GM19467 (cell line): ENCODE measurements around the gene VPS25.

ENCODE experiments used
- ATAC-seq: cut with Tn5 transposase; IDR thresholded peaks from one replicate; pipeline ENCODE4 v1.9.1; 2021; ENCODE audit warnings: mild to moderate bottlenecking, moderate library complexity; ENCODE audit not compliant: unreplicated experiment

VPS25 gene

DNA sequence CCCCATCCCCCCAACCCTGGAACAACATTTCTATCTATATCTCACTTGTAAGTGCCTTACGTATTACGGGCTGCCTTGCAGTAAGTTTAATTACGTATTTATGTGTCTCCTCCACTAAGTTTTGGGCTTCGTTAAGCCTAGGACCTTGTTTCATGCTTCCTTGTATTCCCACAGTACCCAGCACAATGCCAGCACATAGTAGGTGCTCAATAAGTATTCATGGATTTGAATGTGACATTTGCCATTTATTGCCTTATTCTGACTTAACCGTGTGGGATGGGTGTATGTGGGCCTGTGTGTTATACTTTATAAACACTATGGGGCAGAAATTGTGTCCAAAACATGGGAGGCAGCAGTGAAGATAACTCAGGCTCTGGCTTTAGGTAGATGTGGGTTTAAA, 19.3 kb downstream of the VPS25 start:
- ATAC-seq, result no peak

DNA sequence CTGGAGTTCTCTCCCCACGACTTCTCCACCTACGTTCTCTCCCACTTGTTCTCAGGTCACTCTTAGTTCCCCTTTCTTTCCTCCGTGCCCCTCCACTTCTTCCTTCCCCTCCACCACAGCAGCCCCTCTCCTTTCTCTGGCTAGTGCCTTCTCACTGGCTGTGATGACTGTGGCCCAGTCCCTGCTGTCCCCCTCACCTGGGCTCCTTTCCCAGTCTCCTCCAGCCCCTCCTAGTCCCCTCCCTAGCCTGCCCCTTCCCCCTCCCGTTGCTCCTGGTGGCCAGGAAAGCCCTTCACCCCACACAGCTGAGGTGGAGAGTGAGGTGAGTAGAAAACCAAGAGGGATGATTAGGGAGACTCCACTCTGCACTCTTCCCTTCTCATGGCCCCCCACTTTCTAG, 21.8 kb downstream of the VPS25 start:
- ATAC-seq, result no peak

DNA sequence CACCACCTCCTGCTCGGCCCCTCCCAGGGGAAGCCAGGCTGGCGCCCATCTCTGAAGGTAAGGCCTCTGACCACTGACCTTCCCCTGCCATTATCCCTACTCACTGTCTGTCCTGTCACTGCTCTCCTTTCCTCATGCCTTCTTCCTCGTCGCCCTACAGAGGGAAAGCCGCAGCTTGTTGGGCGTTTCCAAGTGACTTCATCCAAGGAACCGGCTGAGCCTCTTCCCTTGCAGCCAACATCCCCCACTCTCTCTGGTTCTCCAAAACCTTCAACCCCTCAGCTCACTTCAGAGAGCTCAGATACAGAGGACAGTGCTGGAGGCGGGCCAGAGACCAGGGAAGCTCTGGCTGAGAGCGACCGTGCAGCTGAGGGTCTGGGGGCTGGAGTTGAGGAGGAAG, 22.2 kb downstream of the VPS25 start:
- no peak for ATAC-seq

DNA sequence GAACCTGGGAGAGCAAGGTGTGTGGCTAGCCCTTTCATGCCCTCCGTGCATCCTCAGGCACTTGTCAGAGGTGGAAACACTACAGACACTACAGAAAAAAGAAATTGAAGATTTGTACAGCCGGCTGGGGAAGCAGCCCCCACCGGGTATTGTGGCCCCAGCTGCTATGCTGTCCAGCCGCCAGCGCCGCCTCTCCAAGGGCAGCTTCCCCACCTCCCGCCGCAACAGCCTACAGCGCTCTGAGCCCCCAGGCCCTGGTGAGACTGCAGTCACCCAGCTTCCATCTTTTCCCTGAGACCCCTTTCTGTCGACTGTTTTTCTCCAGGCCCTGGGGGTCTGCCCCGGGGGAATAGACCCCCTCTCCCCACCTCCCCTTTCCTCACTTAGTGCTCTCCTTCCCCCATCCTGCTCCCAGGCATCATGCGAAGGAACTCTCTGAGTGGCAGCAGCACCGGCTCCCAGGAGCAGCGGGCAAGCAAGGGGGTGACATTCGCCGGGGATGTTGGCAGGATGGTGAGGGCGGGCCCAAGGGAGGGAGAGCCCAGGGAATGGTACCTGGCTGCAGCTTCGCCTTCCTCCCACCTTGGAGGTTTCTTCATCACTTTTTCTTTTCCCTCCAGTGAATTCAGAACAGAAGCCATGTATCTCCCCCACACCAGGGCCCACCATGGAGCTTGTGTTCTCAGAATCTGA, 23.0 kb downstream of the VPS25 start:
- ATAC-seq, result no peak

DNA sequence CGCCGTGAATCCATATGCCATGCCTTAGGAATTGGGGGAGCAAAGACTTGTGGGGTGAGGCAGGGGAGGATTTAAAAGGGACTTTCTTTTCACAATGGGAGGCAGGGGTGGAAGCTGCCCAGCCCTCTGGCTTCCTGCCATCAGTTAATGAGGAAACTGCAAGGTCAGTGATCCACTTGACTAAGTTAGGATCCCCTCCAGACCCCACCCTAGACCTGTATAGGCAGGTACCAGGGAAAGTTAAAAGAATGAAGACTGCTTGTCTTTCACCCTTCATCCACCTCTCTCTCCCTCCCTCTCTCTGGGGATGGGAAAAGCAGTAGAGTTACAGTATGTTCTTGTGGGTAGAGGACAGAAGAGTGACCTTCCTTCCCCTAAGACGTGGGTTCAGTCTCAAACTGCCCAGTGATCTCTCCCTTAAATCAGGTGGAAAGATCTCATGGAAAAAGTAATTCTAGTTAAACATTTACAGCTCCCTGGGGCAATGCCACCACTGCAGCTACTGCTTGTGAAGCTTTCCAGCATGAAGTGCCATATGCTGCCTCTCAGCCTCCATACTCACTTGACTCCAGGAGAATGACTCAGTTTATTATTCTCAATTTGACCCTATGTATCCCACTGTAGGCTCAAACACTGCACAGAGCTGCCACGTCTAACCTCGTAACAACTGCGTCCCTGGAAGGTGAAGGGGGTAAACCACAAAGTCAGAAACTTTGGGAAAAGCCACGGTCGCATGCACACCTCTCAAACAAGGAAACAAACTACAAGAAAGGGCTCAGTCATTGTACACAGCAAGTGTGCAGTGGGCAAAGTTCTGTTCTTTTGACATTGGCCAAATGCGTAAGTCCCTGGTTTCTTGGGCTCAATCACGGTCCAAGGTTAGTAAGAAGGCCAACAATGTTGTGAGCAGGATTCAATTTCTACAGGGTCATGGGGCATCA, 24.1 kb downstream of the VPS25 start:
- ATAC-seq, result no peak

DNA sequence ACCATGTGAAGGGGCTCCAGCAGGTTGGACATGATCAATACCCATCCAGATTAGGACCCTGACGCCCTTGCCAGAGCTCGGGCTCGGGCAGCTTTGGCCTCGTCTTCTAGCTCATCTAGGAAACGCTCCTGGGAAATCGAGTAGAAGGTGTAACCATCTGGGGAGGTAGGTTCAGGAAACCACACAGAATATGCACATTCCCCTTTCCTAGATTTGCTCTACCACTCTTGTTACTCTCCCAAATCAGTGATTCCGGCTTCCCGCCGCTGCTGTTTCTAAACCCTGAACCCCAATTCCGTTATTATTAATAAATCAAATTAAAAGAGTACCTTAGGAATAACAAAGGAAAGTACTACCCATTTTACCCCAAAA, 24.7 kb downstream of the VPS25 start:
- ATAC-seq, result no peak

DNA sequence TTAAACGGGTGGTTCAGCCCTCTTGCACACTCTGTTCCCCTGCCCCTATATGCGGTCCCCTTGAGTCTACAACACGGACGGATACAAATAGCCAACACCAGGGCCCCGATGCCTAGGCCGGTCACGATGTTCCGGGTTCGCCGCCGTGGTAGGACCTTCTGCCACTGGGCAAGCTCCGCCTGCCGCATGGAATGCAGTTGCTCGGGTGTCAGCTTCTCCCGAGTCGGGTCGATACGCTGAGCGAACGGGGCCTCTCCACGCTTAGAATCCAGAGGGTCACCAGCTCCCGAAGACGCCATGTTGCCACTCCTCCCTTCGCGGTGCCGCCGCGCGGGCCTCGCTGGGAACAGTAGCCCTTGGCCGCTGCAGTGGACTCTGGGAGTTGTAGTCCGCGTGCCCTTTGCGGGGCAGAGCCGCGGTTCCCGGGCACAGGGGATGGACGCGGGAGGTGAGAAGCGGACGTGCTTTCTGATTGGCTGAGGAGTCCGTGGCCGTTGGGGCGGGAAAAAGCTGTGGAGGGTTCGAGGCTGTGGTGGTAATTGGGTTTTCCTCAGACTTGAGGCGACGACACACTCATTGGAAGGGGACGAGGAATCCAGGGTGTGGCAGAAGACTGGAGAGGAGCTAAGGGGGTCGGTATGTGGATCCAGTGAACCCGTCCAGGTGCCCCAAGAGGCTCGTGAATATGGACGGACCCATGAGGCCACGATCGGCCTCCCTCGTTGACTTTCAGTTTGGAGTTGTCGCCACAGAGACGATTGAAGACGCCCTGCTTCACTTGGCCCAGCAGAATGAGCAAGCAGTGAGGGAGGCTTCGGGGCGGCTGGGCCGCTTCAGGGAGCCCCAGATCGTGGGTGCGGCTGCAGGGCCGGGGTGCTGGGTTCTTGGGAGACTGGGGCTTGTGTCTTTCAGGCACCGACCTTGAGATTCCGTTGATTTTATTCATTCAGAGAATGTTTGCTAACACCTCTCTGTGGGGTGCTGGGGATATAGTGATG, 25.4 kb downstream of the VPS25 start, which contains the start of the genes CNTD1 and COA3:
Gene CNTD1, plus strand, starts transcription at position 479 of the 998 bp plus-strand sequence. Its CDS starts 207 bp downstream, at position 686.
Gene COA3, minus strand, starts transcription at position 322 of the 998 bp plus-strand sequence. Its CDS starts 23 bp downstream, at position 299.
- ATAC-seq, result peak; percentile 77

DNA sequence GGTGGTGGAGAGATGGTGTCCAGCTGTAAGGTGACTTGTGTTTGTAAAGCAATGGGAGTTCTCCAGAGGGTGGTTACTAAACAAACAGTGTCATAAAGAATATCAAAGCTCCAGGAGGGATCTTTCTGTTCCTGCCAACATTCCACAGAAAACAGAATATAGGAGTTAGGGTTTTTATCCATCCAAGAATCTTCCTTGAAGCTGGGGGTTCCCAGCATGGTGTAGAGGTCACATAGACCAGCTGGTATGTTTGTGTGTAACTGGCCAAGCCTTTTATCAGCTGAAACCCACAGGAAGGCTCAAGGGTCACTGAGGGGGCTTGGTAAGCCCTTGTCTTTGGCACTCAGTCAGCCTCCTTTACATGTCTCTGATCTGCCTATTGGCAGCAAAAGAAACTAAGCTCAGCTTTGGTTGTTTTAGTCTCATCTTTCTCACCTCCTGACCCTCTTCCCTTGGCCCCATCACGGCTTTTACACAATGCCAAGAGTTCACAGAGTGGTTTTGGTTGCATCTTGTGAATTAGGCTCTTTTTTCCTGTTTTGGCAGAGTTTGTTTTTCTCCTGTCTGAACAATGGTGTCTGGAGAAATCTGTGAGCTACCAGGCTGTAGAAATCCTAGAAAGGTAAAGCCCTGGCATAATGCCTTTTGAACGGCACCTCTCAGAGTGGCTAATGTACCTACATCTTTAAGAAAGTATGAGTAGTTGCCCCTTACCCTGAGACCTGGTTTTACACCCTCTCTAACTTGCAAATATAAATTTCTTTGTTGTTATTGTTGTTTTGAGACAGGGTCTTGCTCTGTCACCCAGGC, 30.0 kb downstream of the VPS25 start:
- no peak for ATAC-seq

DNA sequence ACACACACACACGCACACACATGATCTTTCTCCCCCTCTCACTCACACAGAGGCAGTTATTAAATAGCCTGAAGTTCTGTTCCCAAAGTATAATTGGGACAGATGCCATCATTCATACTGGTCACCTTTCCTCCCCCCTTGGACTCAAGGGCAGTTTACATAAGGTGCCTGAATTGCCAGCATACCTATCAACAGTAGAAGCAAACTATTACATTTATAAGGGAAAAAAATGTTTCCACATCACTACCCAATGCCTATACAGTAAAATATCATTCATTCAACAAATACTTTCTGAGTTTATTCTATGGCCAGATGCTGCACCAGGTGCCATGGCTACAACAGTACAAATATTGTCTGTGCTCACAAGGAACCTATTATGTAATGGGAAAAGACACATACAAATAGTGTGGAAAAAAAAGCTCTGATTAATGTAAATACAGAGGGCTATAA, 31.7 kb downstream of the VPS25 start:
- no peak for ATAC-seq

DNA sequence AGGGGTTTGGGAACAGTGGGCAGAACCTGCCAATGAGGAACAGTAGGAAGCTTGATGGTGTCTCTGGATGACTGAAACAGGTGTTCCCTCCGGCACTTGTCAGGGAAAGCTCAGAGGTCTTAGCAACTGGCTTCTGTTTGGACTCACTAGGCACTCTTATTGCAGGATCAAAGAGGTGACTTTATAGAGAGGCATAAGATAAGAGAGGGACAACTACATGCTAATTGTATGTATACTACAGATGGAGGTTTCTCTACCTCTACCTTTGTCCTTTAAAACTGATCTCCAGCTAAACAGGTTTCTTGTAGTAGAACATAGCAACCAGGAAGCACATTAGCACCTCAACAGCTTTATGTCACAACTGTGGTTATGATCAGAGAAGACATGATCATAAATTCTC, 33.0 kb downstream of the VPS25 start:
- ATAC-seq, result no peak

DNA sequence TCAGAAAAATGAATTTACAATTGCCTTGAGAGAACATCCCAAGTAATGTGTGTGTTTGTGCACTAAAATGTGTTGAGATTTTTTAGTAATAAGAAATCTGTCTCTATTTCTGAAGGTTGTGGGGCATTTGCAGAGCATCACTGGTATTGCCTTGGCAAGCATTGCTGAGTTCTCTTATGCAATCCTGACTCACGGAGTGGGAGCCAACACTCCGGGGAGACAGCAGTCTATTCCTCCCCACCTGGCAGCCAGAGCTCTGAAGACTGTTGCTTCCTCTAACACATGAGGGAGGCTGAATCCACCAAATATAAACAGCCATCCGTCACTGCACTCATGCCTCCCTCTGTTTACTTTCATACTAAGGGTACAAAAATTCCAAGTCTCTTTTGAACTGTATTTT, 36.0 kb downstream of the VPS25 start:
- ATAC-seq, result no peak

DNA sequence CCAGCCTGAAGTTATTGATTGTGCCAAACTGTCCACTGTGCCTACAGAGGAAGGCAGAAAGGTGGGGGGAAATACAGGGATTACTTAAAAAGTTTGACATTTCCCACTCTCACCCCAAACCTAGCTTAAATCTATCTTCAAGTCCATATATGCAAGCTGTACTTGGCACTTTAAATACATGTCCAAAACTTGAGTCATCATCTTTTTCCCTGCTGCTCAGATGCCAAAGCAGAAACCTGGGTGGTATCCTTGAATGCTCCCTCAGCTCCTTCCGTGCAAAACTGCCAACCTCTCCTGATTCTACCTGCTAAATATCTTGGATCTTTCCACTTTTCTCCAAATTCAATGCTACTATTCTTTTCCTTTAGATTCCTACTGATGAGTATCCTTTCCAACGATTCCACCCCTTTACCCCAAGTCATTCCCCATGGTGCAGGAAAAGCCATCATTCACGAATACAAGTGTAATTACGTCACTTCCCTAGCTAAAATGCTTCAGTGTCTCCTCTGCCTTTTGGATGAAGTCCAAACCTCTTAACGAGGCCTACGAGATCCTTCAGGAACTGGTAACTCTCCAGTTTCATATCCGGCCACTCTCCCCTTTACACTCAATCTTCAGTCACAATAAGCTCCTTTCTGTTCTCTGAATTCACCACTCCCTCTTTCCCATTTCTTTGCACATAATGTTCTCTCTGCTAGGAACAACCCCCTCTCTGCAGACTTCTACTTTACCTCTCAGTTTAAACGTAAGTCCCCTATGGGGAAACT, 41.6 kb downstream of the VPS25 start:
- no peak for ATAC-seq

DNA sequence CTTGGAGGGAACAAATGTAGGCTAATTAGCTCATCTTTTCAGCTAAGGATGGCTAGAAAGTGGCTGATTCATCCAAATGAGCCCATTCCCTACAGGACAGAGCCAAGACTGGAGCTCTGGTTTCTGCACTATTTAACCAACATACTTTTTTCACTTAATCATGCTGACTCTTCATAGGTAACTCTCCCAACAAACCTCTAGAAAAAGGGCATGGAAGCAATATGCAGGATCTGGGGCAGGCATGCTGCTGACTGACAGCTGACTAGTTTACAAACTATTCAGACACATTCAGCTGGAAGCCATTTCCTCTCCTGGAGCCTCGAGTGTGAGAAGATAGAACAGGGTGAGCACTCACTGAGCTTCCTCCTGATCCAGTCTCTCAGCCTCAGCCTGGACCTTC, 44.6 kb downstream of the VPS25 start:
- ATAC-seq, result no peak

DNA sequence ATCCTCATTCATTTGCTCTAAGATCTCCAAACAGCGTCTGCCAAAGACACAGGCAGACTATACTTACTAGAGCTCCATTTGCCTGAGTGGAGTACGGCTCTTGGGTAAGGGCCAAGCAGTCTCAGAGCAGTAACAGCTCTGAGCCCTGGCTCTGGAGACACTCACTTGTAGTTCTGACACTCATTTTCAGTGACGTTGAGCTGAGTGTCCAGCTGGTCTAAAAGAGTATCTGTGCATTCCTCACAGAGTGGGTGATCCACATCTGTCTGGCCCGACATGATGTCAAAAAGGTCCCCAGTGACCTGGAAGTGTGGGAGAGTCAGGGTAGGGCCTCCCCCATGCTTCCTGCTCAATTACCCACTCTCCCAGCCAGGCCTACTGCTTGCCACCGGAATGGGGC, 45.1 kb downstream of the VPS25 start:
- ATAC-seq, result no peak

DNA sequence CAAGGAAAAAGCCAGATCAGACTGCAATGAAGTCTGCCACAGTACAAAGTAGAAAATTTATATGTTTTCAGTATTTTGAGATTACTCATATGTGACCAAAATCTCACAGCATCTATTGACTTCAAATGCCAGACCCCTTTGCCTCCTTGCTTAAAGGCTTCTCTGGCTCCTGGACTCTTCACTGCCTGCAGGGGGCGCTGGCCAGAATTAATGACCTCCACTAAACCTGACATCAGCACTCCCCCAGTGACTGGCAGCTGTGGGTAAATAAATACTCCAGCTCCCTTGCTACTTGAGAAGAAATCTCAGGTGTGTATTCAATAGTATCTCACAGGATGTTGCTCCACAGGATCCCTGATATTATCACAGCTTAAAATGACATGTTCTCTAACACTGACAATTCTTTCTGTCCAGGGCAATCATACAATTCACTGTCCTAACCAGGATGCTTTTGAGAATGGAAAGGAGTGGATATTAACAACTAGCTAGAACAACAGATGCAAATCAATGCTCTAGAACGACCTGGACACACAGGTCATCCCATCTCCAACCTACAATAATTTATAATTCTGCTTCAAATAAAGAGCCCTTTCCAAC, 46.8 kb downstream of the VPS25 start:
- no peak for ATAC-seq

DNA sequence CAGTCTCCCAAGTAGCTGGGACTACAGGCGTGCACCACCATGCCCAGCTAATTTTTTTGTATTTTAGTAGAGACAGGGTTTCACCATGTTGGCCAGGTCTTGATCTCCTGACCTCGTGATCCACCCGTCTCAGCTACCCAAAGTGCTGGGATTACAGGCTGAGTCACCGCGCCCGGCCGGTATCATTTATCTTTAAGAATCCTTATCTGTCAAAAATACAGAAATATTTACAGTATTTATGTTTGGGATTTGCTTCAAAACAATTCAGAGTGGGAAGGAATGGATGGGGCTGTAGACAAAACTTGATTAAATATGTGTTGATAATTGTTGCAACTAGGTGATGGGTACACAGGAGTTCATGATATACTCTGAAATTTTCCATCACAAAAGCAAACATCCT, 47.9 kb downstream of the VPS25 start:
- no peak for ATAC-seq

DNA sequence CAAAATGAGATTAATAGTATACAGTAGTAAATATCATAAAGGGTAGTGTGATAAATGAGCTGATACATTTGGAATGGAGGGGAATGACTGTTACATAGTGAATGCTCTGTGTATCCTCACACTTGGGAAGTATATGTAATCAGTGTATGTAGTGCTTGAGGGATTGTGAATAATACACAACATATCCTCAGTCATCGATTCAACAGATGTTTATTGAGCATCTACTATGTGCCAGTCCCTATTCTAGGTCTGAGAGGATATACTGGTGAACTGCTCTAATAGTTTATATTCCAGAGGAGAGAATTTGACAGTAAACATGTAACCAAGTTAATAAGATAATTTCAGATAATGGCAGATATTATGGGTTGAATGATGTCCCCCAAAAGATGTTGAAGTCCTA, 54.2 kb downstream of the VPS25 start:
- ATAC-seq, result no peak
